ENCODE measurements around the gene SLC41A3.

DNA sequence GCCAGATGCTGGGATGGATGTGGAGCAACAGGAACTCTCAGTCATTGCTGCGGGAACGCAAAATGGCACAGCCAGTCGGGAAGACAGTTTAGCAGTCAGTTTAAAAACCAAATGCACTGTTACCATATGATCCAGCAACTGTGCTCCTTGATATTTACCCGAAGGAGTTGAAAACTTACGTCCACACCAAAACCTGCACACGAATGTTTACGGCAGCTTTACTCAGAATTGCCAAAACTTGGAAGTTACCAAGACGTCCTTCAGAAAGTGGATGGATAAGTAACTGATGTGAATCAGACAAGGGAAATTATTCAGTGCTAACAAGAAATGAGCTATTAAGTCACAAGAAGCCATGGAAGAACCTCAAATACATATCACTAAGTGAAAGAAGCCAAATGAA, 36.1 kb upstream of the SLC41A3 start:
- TF ChIP-seq FOSL1 (IDR thresholded peaks at IDR 0.05; ENCODE audit: insufficient read depth, low read depth, low read length) = no peak
- TF ChIP-seq, protein P1, sequence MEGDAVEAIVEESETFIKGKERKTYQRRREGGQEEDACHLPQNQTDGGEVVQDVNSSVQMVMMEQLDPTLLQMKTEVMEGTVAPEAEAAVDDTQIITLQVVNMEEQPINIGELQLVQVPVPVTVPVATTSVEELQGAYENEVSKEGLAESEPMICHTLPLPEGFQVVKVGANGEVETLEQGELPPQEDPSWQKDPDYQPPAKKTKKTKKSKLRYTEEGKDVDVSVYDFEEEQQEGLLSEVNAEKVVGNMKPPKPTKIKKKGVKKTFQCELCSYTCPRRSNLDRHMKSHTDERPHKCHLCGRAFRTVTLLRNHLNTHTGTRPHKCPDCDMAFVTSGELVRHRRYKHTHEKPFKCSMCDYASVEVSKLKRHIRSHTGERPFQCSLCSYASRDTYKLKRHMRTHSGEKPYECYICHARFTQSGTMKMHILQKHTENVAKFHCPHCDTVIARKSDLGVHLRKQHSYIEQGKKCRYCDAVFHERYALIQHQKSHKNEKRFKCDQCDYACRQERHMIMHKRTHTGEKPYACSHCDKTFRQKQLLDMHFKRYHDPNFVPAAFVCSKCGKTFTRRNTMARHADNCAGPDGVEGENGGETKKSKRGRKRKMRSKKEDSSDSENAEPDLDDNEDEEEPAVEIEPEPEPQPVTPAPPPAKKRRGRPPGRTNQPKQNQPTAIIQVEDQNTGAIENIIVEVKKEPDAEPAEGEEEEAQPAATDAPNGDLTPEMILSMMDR (IDR thresholded peaks at IDR 0.05; ENCODE audit: control extremely low read depth in 1 of 3, insufficient read depth in 1 of 3, low read depth in 1 of 3, low read length in 3 of 3) = no peak
